Posterior vena cava (tissue), 2 donors: Measurements from ENCODE around the gene RHBDL1. TPM values are rescaled to one million over a fixed set of nuclear protein-coding genes. Genes with fewer than 3 reads are reported as not detected.

Experiments
- DNase-seq: peaks from one replicate; pipeline ENCODE4 v3.0.0-alpha.2; 2020; ENCODE audit warnings: low spot score
- intact Hi-C, 2 donors: fragments of 100-400 bp; cut with DNase I; formaldehyde crosslinking; loops; one replicate each; pipeline versions ENCODE4 v1.14.1 to v1.14.2; 2022 to 2023
- total RNA-seq, 2 donors: library from RNA; stranded (reverse); fragmentation: NEBNext Ultra II Directional; extraction: Animal tissue kit (Norgen Biotek cat#: 25700); gene quantifications; one replicate each; pipeline ENCODE4 v1.2.1, GENCODE V29; 2021
- donor health status: DM: yes; HTN: yes; CAD: no.
- donor health status: DM: yes; HTN: yes; CAD: no.

RHBDL1 gene
- total RNA-seq, 2 donors from 2014 or later, result 0.71 to 0.79 TPM

GRCh38 chr16:648781-649589 lies 26.5 kb upstream of the RHBDL1 start, which contains the start of gene WDR90:
Gene WDR90 (plus strand): TSS chr16:649365. CDS start chr16:649417, 52 bp downstream.
- intact Hi-C loops, result loop anchor here (5.0 kb wide), 2 partner anchors 62 to 262 kb away; no protein-coding TSS in a partner anchor
- DNase-seq, result peak; percentile 98

GRCh38 chr16:649631-650030 lies 25.8 kb upstream of the RHBDL1 start:
- no peak for DNase-seq
- intact Hi-C loops, result loop anchor here (5.0 kb wide), 2 partner anchors 62 to 262 kb away; no protein-coding TSS in a partner anchor

GRCh38 chr16:651844-652243 lies 23.6 kb upstream of the RHBDL1 start:
- intact Hi-C loops, result loop anchor here in 1 of 2 donors (2.0 kb wide), 1 partner anchor 61 kb away; the partner anchor contains the start of gene RAB40C
- DNase-seq, result no peak

GRCh38 chr16:652454-653305 lies 22.8 kb upstream of the RHBDL1 start:
- DNase-seq, result no peak
- intact Hi-C loops, result loop anchor here in 1 of 2 donors (2.0 kb wide), 1 partner anchor 62 kb away; the partner anchor contains the start of gene RAB40C

GRCh38 chr16:654034-654433 lies 21.4 kb upstream of the RHBDL1 start:
- intact Hi-C loops, result no loop called here

GRCh38 chr16:657487-657886 lies 18.0 kb upstream of the RHBDL1 start:
- intact Hi-C loops, result no loop called here
- no peak for DNase-seq

More at GRCh38 chr16:654034-654433, 21.4 kb upstream of the RHBDL1 start:
- no peak for DNase-seq

- DNase-seq, result no peak
These were observed 16.5 kb upstream of the RHBDL1 start for GRCh38 chr16:658679-659571.

GRCh38 chr16:659618-660017 lies 15.9 kb upstream of the RHBDL1 start:
- intact Hi-C loops, result loop anchor here in 1 of 2 donors (5.0 kb wide), 1 partner anchor 82 kb away; no protein-coding TSS in a partner anchor
- DNase-seq, result no peak

More at GRCh38 chr16:658679-659571, 16.5 kb upstream of the RHBDL1 start:
- intact Hi-C loops, result no loop called here

GRCh38 chr16:660132-660458 lies 15.4 kb upstream of the RHBDL1 start:
- intact Hi-C loops, result loop anchor here in 1 of 2 donors (5.0 kb wide), 1 partner anchor 83 kb away; no protein-coding TSS in a partner anchor
- DNase-seq, result no peak

GRCh38 chr16:660459-661183 lies 14.8 kb upstream of the RHBDL1 start:
- intact Hi-C loops, result loop anchor here in 1 of 2 donors (5.0 kb wide), 1 partner anchor 83 kb away; no protein-coding TSS in a partner anchor
- peak; percentile 97 for DNase-seq

GRCh38 chr16:661184-661821 lies 14.2 kb upstream of the RHBDL1 start:
- intact Hi-C loops, result loop anchor here in 1 of 2 donors (5.0 kb wide), 1 partner anchor 84 kb away; no protein-coding TSS in a partner anchor
- no peak for DNase-seq

- intact Hi-C loops, result loop anchor here in 1 of 2 donors (5.0 kb wide), 1 partner anchor 85 kb away; no protein-coding TSS in a partner anchor
- DNase-seq, result no peak
These were observed 13.4 kb upstream of the RHBDL1 start for GRCh38 chr16:662095-662494.

GRCh38 chr16:662597-662996 lies 12.9 kb upstream of the RHBDL1 start:
- intact Hi-C loops, result loop anchor here in 1 of 2 donors (5.0 kb wide), 1 partner anchor 85 kb away; no protein-coding TSS in a partner anchor
- DNase-seq, result no peak

GRCh38 chr16:666572-666971 lies 8.9 kb upstream of the RHBDL1 start:
- intact Hi-C loops, result no loop called here

GRCh38 chr16:667113-667779 lies 8.2 kb upstream of the RHBDL1 start:
- intact Hi-C loops, result no loop called here
- DNase-seq, result no peak

More at GRCh38 chr16:666572-666971, 8.9 kb upstream of the RHBDL1 start:
- DNase-seq, result no peak

- intact Hi-C loops, result no loop called here
- peak; percentile 98 for DNase-seq
These were observed 7.5 kb upstream of the RHBDL1 start, which contains the start of gene RHOT2 for GRCh38 chr16:667780-668518. Gene RHOT2 (plus strand): TSS chr16:668132. CDS start chr16:668200, 68 bp downstream.
